Esophagus muscularis mucosa (tissue), 3 donors: Measurements from ENCODE around the gene MARCHF2.

ENCODE experiments used
- POLR2A ChIP-seq: fragments of 450-650 bp; IDR thresholded peaks from one replicate; pipeline ENCODE4 v1.6.1; 2017; ENCODE audit warnings: antibody characterized with exemption, moderate library complexity, mild to moderate bottlenecking, low read depth
- TF ChIP-seq, protein P1 (sequence below), 3 experiments: fragments of 200-600 bp in 2 of 3; fragments of 450-650 bp in 1 of 3; sonication (generic) in 2 of 3; IDR thresholded peaks; one replicate each; pipeline ENCODE4 v1.5.1; 2017 to 2019; ENCODE audit warnings: antibody characterized with exemption in 3 of 3, mild to moderate bottlenecking in 2 of 3, moderate library complexity in 1 of 3

DNA sequence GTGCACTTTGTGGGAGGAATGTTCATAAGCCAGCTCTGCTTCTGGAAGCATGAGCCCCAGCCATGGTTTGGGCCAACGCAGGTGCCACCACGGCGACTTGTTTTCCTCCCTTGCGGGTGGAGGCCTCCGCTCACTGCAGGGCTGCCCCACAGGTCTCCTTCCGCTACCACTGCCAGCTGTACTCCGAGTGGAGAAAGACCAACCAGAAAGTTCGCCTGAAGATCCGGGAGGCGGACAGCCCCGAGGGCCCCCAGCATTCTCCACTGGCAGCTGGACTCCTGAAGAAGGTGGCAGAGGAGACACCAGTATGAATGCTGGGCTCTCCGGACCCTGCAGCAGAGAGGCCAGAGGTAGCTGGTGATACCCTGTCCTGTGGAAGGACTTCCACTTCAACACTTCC lies 25.1 kb downstream of the MARCHF2 start:
- TF ChIP-seq, protein P1, sequence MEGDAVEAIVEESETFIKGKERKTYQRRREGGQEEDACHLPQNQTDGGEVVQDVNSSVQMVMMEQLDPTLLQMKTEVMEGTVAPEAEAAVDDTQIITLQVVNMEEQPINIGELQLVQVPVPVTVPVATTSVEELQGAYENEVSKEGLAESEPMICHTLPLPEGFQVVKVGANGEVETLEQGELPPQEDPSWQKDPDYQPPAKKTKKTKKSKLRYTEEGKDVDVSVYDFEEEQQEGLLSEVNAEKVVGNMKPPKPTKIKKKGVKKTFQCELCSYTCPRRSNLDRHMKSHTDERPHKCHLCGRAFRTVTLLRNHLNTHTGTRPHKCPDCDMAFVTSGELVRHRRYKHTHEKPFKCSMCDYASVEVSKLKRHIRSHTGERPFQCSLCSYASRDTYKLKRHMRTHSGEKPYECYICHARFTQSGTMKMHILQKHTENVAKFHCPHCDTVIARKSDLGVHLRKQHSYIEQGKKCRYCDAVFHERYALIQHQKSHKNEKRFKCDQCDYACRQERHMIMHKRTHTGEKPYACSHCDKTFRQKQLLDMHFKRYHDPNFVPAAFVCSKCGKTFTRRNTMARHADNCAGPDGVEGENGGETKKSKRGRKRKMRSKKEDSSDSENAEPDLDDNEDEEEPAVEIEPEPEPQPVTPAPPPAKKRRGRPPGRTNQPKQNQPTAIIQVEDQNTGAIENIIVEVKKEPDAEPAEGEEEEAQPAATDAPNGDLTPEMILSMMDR (IDR thresholded peaks at IDR 0.05), result no peak
- TF ChIP-seq POLR2A, result no peak
